Measurements from ENCODE around the gene APBB2.

DNA sequence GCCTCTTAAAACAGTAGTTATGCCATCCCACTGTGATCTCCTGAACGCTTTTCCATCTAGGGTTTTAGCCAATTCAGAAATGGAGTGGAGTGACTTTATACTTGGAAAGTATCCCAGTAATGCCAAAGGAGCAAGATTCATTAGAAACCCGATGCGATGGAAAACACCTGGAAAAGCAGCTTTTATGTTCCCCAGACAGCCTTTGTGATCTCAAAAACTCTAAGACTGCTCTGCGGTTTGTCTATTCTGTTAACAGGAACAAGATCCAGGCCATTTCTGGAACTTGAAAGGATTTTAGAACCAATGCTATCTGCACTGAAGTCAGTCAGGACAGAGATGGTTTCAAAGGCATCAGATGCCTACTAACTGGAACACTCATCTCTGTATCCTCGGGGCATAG is 145.1 kb downstream of the APBB2 start:
- TF ChIP-seq POLR2A (IDR thresholded peaks at IDR 0.05; ENCODE audit: extremely low read depth, insufficient read length), result no peak
- TF ChIP-seq, protein P1, sequence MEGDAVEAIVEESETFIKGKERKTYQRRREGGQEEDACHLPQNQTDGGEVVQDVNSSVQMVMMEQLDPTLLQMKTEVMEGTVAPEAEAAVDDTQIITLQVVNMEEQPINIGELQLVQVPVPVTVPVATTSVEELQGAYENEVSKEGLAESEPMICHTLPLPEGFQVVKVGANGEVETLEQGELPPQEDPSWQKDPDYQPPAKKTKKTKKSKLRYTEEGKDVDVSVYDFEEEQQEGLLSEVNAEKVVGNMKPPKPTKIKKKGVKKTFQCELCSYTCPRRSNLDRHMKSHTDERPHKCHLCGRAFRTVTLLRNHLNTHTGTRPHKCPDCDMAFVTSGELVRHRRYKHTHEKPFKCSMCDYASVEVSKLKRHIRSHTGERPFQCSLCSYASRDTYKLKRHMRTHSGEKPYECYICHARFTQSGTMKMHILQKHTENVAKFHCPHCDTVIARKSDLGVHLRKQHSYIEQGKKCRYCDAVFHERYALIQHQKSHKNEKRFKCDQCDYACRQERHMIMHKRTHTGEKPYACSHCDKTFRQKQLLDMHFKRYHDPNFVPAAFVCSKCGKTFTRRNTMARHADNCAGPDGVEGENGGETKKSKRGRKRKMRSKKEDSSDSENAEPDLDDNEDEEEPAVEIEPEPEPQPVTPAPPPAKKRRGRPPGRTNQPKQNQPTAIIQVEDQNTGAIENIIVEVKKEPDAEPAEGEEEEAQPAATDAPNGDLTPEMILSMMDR (IDR thresholded peaks at IDR 0.05; ENCODE audit: low read depth, low read length), result no peak

All from NB4 (cell line).